Transverse colon (tissue), 4 donors: ENCODE data around the gene CBL. TPM values are rescaled to one million over a fixed set of nuclear protein-coding genes. Genes with fewer than 3 reads are reported as not detected.

ENCODE experiments used
- DNase-seq: peaks from one replicate; pipeline ENCODE4 v3.0.0-alpha.2; 2019
- H3K27ac ChIP-seq, 4 donors: fragments of 200-600 bp; sonication (generic); 2 replicates each; pipeline ENCODE4 v1.5.1; 2016 to 2018; ENCODE audit warnings: inconsistent platforms in 4 of 4
- H3K27me3 ChIP-seq: fragments of 200-600 bp; sonication (generic); 2 replicates; pipeline ENCODE4 v1.5.1; 2017; ENCODE audit warnings: inconsistent platforms
- H3K36me3 ChIP-seq, 4 donors: fragments of 200-600 bp; sonication (generic); 2 replicates each; pipeline ENCODE4 v1.5.1; 2017 to 2019; ENCODE audit warnings: inconsistent platforms in 4 of 4
- H3K4me1 ChIP-seq, 4 donors: fragments of 200-600 bp; sonication (generic); 2 replicates each; pipeline ENCODE4 v1.5.1; 2017 to 2020; ENCODE audit warnings: inconsistent platforms in 4 of 4
- H3K4me3 ChIP-seq, 4 donors: fragments of 200-600 bp; sonication (generic); 1 replicate in 1 of 4; 2 replicates in 3 of 4; pipeline versions ENCODE4 v1.5.1 to v1.6.1; 2017 to 2019; ENCODE audit warnings: inconsistent platforms in 4 of 4
- H3K9me3 ChIP-seq, 2 donors: fragments of 200-600 bp; sonication (generic); 2 replicates each; pipeline ENCODE4 v1.5.1; 2017 to 2019; ENCODE audit warnings: inconsistent platforms in 2 of 2
- EP300 ChIP-seq: sonication (generic); formaldehyde crosslinking; IDR thresholded peaks from one replicate; pipeline ENCODE4 v1.6.1; 2017; ENCODE audit warnings: antibody characterized with exemption, low read depth
- POLR2A ChIP-seq: fragments of 450-650 bp; IDR thresholded peaks from one replicate; pipeline ENCODE4 v1.6.1; 2016; ENCODE audit warnings: antibody characterized with exemption, mild to moderate bottlenecking, moderate library complexity
- POLR2AphosphoS5 ChIP-seq, 3 donors: sonication (generic); formaldehyde crosslinking; IDR thresholded peaks; one replicate each; pipeline ENCODE4 v1.6.1; 2016; ENCODE audit warnings: antibody characterized with exemption in 3 of 3
- WGBS, 2 donors: methylation state at CpG; one replicate each; pipeline ENCODE4 v1.1.5; 2018; ENCODE audit warnings: low coverage in 1 of 2; 5-methylcytosine and 5-hydroxymethylcytosine counted together
- in situ Hi-C, 4 donors: fragments of 200-750 bp; cut with MboI; loops; one replicate each; pipeline versions ENCODE4 v1.15.0 to v1.15.1; 2017; ENCODE audit warnings: low sequenced_read_pairs in 3 of 4, low pct_ligation_motif_present in 1 of 4, low pct_unique_long_range_greater_than_20kb in 1 of 4
- intact Hi-C: fragments of 100-400 bp; cut with DNase I; formaldehyde crosslinking; loops from one replicate; pipeline ENCODE4 v1.15.1; 2023; ENCODE audit warnings: low total_unique reads
- total RNA-seq, 4 donors: library from RNA; depleted of rRNA; stranded (reverse); fragments of >200 nt; gene quantifications; one replicate each; pipeline ENCODE4 v1.1.0, GENCODE V29; 2016
- TF ChIP-seq, protein P1 (sequence below), 5 experiments: fragments of 200-600 bp in 3 of 5; fragments of 450-650 bp in 2 of 5; sonication (generic) in 3 of 5; IDR thresholded peaks; 1 replicate in 2 of 5; 2 replicates in 3 of 5; pipeline ENCODE4 v1.5.1; 2016 to 2017; ENCODE audit warnings: antibody characterized with exemption in 5 of 5, inconsistent platforms in 3 of 5, mild to moderate bottlenecking in 2 of 5, moderate library complexity in 1 of 5

CBL gene
- total RNA-seq, 4 donors from 2014 or later: 6.8 to 18.7 (median 12.4) TPM

DNA sequence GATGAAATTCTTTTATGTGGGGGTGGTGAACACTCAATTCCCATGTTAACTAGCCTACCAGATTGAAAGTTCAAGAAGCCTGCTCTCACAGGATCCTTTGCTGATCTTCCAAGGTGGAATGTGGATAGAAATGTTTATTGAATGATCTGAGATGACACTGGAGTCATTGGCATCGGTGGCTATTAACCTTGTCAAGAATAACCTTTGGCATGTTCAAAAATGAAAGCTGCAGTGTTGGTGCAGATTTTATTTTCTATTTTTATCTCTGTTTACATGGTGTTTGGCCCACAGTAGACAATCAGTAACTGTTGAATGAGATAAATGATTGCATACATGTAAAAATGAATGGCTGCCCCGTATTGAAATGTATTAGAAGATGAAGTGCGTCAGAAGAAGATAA, 91.8 kb downstream of the CBL start:
- Histone ChIP-seq H3K27ac (peak overlapping the region in 3 of 4 donors; percentile 33 to 65 (median 52)), H3K36me3 (peaks cover 0 to 23% (median 9%) of the 10 kb centered on the region in 4 donors)
- WGBS, 2 donors: 83 to 89% methylated on average over 3 of the region's 3 CpGs

DNA sequence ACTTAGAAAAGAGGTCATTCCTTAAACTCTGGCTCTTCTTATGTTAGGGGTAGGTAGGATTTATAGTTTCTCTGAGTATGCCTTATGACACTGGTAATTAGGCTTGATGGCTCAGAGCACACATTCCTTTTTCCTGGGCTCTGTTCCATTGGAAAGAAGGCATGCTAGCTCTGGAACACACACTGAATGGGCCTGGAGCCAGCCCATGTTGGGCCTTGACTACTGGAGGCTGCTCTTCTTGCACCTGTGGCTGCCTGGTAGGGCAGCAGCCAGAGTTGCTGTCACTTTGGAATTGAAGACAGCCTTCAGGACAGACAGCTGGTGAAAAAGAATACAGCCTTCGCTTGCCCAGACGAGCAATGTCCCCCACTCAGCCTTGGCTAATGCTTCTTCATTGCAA, 92.6 kb downstream of the CBL start:
- in situ Hi-C loops: no loop called here
- Histone ChIP-seq H3K4me1 (no peaks in the 10 kb centered on the region), H3K9me3 (no peaks in the 10 kb centered on the region), H3K27ac (peak overlapping the region in 3 of 4 donors; percentile 33 to 65 (median 52)), H3K27me3 (no peaks in the 10 kb centered on the region), H3K4me3 (no peak overlapping the region), H3K36me3 (peaks cover 0 to 26% (median 9%) of the 10 kb centered on the region in 4 donors)
- no peak for DNase-seq
- intact Hi-C loops: no loop called here
- 82% methylated on average over 2 of the region's 2 CpGs; no CpG with 5 or more reads in 1 of the 2 donors for WGBS, 2 donors
- TF ChIP-seq EP300 (no peak), POLR2A (no peak), POLR2AphosphoS5 (IDR thresholded peaks at IDR 0.05) (peak in 2 of 3 donors; percentile 24 to 26)
- TF ChIP-seq, protein P1, sequence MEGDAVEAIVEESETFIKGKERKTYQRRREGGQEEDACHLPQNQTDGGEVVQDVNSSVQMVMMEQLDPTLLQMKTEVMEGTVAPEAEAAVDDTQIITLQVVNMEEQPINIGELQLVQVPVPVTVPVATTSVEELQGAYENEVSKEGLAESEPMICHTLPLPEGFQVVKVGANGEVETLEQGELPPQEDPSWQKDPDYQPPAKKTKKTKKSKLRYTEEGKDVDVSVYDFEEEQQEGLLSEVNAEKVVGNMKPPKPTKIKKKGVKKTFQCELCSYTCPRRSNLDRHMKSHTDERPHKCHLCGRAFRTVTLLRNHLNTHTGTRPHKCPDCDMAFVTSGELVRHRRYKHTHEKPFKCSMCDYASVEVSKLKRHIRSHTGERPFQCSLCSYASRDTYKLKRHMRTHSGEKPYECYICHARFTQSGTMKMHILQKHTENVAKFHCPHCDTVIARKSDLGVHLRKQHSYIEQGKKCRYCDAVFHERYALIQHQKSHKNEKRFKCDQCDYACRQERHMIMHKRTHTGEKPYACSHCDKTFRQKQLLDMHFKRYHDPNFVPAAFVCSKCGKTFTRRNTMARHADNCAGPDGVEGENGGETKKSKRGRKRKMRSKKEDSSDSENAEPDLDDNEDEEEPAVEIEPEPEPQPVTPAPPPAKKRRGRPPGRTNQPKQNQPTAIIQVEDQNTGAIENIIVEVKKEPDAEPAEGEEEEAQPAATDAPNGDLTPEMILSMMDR (IDR thresholded peaks at IDR 0.05): no peak

More for the DNA sequence above, 91.8 kb downstream of the CBL start:
- in situ Hi-C loops: no loop called here
- no peak for TF ChIP-seq POLR2A
- no peak for TF ChIP-seq EP300
- no peak for TF ChIP-seq POLR2AphosphoS5 (IDR thresholded peaks at IDR 0.05)
- TF ChIP-seq, protein P1 (IDR thresholded peaks at IDR 0.05): no peak
- DNase-seq: no peak
- Histone ChIP-seq H3K4me3 (no peak overlapping the region), H3K4me1 (no peaks in the 10 kb centered on the region), H3K9me3 (no peaks in the 10 kb centered on the region), H3K27me3 (no peaks in the 10 kb centered on the region)
- intact Hi-C loops: no loop called here

GRCh38 chr11:119299416-119299815, 93.3 kb downstream of the CBL start:
- Histone ChIP-seq H3K27me3 (no peaks in the 10 kb centered on the region), H3K4me3 (no peak overlapping the region), H3K36me3 (peaks cover 0 to 27% (median 9%) of the 10 kb centered on the region in 4 donors), H3K9me3 (no peaks in the 10 kb centered on the region), H3K27ac (peak overlapping the region in 1 of 4 donors; percentile 65), H3K4me1 (no peaks in the 10 kb centered on the region)
- DNase-seq: no peak
- WGBS, 2 donors: 97 to 100% methylated on average over 6 to 9 of the region's 9 CpGs
- intact Hi-C loops (no loop called here), in situ Hi-C loops (no loop called here)
- TF ChIP-seq, protein P1 (IDR thresholded peaks at IDR 0.05): no peak
- no peak for TF ChIP-seq POLR2A
- no peak for TF ChIP-seq EP300
- TF ChIP-seq POLR2AphosphoS5 (IDR thresholded peaks at IDR 0.05): no peak

DNA sequence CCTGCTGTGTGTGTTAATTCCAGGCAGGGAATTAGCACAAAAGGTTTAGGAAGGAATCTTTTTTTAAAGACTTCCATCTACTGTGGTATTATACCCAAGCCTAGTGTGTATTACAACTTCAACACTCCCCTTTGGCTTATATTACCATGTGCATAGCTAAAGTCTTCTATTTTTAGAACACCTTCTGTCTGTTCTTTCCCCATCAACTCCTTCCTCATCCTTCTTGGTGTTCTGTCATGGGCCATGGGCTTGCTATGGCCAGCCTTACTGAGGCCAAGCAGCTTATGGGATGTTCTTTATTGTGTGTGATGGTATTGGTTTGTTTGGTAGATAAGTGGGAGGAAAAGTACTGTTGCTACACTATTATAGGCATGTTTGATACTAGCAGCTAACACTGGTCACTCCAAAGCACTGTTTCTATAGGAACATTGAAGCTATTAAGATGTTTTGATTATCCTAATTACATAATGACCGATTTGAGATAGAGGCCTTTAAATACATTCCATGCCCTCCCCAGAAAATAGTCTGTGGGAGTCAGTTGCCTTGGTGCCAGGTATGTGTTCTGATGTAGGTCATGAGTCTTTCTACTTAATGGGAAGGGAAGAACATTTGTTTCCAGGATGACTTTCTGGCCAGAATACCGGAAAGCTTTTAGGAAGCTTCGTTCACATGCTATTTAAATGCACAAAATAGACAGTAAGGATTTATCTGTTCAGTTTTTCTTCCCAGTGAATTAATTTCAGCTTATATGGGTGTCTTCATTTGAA, 94.2 kb downstream of the CBL start:
- peaks cover 0 to 27% (median 9%) of the 10 kb centered on the region in 4 donors for H3K36me3 ChIP-seq
- in situ Hi-C loops: no loop called here
- TF ChIP-seq POLR2A: no peak
- TF ChIP-seq, protein P1 (IDR thresholded peaks at IDR 0.05): no peak
- TF ChIP-seq EP300: no peak
- TF ChIP-seq POLR2AphosphoS5 (IDR thresholded peaks at IDR 0.05): no peak
- H3K4me1 ChIP-seq: no peaks in the 10 kb centered on the region
- DNase-seq: no peak
- WGBS, 2 donors: 80% methylated on average over 1 to 3 of the region's 3 CpGs
- peak overlapping the region in 2 of 4 donors; percentile 23 to 33 for H3K27ac ChIP-seq
- H3K4me3 ChIP-seq: no peak overlapping the region
- H3K27me3 ChIP-seq: no peaks in the 10 kb centered on the region
- intact Hi-C loops: no loop called here
- no peaks in the 10 kb centered on the region for H3K9me3 ChIP-seq
